Stimulated activated CD8-positive, alpha-beta memory T cell treated with anti-CD3 and anti-CD28 coated beads, Interleukin-7, amount 100 ng/mL, for 48 hours (primary cell): ENCODE results near the gene CSNK1D.

Experiments used
- DNase-seq, 2 donors: peaks; one replicate each; pipeline ENCODE4 v3.0.0-alpha.2; 2020; ENCODE audit warnings: low read depth in 1 of 2; ENCODE audit errors: extremely low read depth in 1 of 2

The CSNK1D gene

GRCh38 chr17:82311971-82312370 is 38.5 kb upstream of the CSNK1D start:
- DNase-seq: no peak

- DNase-seq: no peak
Measured at GRCh38 chr17:82310877-82311276, 37.4 kb upstream of the CSNK1D start.

GRCh38 chr17:82309656-82310570 is 36.4 kb upstream of the CSNK1D start:
- no peak for DNase-seq

GRCh38 chr17:82305727-82306300 is 32.3 kb upstream of the CSNK1D start:
- no peak for DNase-seq

- no peak for DNase-seq
Measured at GRCh38 chr17:82304826-82305726, 31.6 kb upstream of the CSNK1D start.

- DNase-seq: no peak
Measured at GRCh38 chr17:82303944-82304808, 30.7 kb upstream of the CSNK1D start.

GRCh38 chr17:82302991-82303943 is 29.8 kb upstream of the CSNK1D start:
- no peak for DNase-seq

- no peak for DNase-seq
Measured at GRCh38 chr17:82302568-82302963, 29.1 kb upstream of the CSNK1D start.

GRCh38 chr17:82301916-82302567 is 28.5 kb upstream of the CSNK1D start:
- peak in 1 of 2 donors; percentile 71 for DNase-seq

GRCh38 chr17:82301300-82301915 is 27.9 kb upstream of the CSNK1D start:
- DNase-seq: no peak

- DNase-seq: no peak
Measured at GRCh38 chr17:82300707-82301270, 27.3 kb upstream of the CSNK1D start.

GRCh38 chr17:82300228-82300627 is 26.7 kb upstream of the CSNK1D start:
- no peak for DNase-seq

- DNase-seq: peak in 1 of 2 donors; percentile 74
Measured at GRCh38 chr17:82299452-82299851, 26.0 kb upstream of the CSNK1D start.

GRCh38 chr17:82298538-82299421 is 25.3 kb upstream of the CSNK1D start:
- DNase-seq: no peak

GRCh38 chr17:82297714-82298537 is 24.4 kb upstream of the CSNK1D start:
- DNase-seq: peak; percentile 84 to 95

GRCh38 chr17:82297280-82297713 is 23.8 kb upstream of the CSNK1D start:
- peak; percentile 89 to 94 for DNase-seq
